ENCODE results near the gene HMCES.
A peak's percentile ranks its signal among the peaks of the same experiment; 100 is the strongest.

The HMCES gene

DNA sequence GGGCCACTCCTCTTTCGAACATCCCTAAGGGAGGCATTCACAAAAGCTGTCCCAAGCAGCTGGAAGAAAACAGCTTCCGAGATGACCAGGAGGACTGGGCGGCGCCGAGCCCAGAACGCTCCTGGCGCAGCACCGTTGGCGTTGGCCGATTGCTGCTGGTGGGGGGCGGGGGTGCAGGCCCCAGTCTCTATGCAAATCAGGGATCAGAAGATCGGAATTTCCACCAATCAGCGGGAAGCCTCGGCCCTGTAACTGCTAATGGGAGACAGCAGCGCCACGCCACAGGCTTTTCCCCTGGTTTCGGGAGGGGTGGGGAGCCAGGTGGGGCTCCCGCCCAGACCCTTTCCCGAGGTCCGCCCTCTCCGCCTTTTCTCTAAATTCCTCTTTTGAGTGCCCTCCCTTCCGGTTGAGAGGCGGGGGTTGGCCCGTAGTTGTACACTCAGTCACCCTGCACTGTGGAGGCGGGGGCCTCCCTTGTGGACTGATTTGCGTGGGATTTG lies 27.0 kb downstream of the HMCES start:
- DNase-seq: peak; percentile 86

DNA sequence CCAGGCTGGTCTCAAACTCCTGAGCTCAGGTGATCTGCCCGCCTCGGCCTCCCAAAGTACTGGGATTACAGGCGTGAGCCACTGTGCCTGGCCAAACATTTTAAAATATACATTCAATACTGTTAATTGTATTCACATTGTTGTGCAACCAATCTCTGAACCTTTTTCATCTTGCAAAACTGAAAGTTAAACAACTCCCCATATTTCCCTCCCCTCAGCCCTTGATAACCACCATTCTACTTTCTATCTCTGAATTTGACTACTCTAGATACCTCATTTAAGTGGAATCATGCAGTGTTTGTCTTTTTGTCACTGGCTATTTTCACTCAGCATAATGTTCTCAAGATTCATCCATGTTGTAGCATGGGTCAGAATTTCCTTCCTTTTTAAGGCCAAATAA lies 30.0 kb downstream of the HMCES start:
- DNase-seq: no peak

DNA sequence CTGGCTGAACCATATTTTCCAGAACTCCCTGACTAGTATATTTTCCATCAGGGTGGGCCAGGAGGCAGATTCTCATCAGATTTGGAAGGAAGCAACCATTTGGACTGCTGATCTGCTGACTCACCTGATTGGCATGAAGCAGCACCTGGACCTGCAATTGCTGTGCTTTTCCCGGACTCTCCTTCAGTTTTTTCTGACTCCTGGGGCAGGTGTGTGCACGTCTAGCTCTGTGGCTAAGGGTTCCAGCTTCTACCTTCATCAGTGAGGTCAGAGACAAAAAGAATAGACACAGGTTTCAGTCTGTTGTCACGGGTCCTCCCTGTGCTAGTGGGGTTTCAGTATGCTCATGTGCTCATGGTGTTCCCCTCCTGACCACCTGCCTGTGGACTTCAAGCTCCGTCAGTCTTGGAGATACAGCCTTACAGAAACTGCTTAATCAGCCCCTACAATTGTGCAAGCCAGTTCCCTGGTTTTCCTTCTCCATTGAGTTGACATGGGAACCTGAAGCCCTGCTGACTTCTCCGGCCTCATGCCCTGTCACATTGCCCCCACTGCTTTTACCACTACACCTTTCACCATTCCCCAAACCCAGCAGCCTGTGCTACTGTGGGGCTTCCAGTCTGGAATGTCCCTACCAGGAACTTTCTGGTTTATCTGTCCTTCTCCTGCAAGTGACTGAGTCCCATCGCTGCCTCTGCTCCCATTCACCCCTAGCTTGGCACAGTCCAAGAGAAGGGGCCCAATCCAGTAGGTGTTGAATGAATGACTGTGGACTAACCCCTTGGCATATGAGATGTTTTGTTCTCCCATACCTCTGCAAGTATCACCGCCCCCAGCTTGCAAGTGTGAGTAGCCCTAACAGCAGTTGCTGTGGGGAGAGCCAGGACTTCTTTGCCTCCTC lies 31.7 kb downstream of the HMCES start:
- no peak for DNase-seq

DNA sequence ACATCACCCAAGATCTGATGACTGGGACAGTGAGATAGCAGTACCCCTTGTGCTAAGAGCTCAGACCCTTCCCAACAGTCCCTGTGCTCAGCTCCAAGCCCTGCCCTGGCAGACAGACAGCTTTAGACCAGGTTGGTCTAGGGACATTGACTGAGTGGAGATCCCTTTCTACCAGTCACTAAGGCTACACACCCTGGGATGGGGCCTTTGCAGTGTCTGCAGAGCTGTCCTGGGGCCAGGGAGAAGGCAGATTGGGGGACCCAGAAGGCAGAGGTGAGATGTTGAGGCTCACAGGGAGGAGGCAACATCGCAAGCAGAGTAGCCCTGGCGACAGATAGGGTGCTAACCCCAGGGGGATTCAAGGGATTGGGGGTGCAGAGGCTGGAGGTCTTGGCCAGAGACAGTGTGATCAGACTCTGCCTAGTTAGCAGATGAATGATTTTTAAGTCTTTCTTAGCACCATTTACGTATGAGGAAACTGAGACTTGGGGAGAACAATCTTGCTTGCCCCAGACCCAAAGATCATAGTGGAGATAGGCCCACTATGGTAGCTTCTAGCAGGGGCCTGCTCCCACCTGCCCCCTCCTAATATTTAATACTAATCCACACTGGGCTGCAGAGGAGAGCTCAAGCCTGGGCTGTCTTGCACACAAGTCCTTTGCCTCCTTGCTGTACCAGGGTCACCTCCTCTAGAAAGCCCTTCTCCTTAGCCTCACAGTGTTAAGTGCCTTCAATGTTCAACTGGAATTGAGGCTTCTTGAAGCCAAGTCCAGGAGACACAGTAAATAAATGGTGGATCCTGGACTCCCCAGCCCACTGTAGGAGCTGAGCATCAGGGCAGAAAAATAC lies 32.6 kb downstream of the HMCES start:
- DNase-seq: no peak

DNA sequence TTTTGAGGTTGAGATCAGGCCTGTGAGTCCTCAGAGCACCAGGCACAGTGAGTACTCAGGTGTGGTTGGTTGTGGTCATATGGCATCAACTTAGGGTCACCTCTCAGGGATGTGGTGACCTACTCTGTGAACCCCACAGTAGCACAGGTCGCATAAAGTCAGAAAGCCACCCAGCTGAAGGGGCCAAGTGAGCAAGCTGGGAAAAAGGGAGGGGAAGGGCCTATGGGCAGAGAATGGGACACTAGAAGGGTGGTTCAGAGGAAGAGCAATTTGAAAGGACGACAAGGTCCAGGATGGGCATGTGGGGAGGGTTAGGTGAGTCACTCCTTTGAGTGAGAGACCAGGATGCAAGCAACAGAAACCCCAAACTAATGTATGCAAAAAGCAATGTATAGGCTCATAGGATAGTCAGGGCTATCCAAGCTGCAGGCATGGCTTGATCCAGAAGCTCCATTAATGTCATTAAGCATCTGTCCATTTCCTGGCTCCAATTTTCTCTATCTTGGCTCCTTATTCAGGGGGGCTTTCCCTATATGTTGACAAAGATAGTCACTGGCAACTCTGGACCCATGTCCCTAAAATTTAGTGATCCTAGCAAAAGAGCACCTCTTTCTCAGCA lies 33.5 kb downstream of the HMCES start:
- DNase-seq: no peak

DNA sequence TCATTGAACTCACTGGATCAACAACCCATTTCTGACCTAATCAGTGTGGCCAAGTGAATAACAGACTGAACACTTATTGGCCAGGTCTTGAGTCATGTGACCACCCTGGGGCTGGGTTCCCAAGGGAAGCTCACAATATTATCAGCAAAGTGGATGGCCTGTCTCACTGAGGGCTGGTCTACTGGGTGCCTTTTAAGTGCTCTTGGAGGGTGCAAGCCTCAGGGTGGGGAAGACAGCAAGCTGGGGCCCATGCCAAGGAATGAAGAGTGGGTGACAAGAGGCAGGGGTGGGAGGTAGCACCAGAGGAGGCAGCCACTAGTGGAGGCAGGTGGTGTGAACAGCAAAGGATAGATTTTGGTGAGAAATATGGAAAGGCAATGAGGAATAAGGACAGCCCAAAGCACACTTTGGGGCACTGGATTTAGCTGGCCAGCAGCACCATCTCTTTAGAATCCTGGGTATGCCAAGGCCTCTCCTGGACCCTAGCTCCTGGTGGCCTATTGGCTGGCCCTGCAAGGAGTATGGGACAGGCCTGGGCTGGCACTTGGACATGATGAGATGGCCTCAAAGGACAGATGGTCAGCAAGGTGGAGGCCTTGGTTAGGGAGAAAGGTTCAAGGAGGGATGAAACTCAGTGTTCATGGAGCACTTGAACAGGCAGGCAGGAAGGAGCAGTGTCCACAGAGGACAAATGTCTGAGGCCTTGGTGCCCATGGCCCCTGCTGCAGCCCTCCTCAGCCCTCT lies 34.2 kb downstream of the HMCES start:
- peak; percentile 11 for DNase-seq

DNA sequence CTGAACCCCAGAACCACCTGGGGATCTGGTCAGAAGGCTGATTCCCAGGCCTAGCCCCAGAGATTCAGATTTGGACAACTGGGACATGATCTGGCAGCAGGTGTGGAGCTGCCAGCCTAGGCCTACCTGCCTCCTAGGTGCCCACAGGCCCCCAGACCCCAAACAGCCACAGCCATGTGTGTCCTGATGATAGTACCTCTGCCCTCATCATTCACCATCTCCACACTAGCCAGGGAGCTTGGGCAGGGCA lies 34.7 kb downstream of the HMCES start:
- DNase-seq: peak; percentile 19

DNA sequence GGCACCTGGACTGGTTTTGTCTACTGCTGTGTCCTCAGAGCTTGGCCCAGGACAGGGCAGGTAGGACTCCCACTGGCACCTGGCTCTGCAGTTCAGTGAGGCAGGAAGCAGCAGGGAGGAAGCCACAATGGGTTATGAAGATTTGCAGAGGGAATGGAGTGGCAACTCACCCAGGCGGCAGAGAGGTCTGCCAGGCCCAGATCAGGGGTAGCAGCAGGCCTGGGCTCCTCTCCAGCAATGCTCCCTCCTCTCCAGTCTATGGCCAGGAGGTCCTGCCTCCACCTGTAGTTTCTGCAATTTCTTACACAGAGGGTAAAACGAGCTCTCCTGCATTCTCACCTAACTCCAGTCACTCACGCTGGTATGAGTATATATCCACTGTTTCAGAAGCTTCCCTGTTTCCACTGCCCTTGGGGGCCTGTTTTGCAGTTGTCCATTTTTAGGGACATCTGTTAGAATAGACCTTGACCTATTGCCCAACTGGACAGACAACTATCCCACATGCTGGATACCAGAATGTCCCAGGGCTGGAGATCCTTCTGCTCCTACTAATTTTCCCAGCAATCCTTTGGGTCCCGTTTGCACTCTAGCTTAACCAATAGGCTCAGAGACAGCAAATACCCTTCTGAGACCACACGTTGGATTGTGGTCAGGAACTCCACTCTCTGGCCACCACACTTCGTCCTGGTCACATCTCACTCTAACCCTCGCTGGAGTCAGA lies 35.2 kb downstream of the HMCES start:
- DNase-seq: peak; percentile 41

DNA sequence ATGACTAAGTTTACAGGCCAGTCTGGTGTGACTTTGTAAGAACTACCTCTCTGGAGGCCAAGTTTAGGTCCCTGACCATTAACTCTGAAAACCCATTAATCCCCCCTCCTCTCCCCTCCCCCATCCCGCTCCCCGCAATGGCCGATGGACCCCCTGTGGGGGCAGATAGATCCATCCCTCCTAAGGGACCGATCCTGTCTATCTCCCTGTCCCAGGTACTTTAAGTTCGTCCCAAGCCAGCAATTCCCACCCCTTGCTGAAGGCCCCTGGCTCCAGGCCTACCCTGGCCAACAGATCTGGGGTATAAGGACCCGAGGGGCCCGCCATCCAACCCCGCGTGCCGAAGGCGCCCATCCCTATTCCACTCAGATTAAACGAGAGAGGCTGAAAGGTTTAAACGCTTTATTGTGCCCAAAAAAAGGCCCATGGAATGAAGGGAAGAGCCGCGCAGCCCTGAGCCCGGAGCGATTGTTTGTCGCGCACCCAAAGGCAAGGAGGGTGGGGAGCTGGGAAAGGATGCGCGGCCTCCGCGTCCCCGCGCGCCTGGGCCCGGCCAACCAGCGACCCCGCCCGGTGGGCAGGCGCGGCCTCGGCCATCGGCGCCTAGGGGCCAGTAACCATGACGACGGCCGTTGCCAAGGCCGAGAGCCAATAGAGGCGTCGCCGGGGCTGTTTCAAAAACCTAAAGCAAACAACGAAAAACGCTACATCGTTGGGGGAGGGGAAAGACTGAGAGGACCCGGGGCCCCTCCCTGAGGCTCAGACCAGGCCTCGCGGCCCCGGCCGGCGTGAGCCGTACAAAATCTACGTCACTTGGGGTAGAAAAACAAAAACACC lies 35.9 kb downstream of the HMCES start:
- peak; percentile 92 for DNase-seq

DNA sequence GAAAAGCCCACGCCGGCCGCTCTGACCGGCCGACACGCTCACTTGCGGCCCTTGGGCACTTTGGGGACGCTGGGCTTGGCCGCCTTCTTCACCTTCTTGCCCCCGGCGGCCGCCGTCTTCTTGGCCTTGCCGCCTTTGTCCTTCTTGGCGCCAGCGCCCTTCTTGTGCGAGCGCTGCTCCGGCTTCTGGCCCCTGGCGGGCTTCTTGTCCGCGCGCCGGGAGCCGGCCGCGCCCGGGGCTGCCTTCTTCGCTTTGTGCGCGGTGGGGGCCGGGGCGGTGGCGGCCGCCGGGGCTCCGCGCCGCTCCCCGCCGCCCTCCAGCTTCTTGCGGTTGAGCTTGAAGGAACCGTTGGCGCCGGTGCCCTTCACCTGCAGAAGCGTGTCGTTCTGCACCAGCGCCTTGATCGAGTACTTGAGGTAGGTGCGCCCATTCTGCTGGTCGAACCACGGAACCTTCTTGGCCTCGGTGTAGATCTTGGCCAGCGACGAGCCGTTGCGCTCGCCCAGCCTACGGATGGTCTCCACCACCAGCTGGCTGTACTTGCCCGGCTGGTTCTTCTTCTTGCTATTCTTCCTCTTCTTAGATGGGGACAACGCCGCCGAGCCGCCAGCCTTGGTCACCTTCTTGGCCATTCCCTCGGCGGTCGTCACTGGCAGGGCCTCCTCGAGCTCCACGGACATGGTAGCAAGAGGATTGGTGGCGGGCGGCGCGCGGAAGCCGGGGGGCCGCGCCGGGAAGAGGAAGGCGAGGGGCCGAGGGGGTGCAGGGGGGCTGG lies 36.7 kb downstream of the HMCES start:
- DNase-seq: peak; percentile 19

DNA sequence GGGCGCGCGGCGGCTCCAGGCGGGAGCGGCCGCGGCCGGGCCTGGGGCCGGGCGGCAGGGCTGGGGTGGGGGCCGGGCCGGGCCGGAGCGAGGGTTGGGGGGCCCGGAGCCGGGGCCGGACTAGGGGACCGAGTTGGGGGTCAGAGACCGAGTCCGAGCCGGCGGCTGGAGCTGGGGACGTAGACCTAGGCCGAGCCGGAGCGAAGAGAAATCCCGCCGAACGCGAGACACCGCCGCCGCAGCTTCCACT lies 37.3 kb downstream of the HMCES start:
- DNase-seq: no peak

DNA sequence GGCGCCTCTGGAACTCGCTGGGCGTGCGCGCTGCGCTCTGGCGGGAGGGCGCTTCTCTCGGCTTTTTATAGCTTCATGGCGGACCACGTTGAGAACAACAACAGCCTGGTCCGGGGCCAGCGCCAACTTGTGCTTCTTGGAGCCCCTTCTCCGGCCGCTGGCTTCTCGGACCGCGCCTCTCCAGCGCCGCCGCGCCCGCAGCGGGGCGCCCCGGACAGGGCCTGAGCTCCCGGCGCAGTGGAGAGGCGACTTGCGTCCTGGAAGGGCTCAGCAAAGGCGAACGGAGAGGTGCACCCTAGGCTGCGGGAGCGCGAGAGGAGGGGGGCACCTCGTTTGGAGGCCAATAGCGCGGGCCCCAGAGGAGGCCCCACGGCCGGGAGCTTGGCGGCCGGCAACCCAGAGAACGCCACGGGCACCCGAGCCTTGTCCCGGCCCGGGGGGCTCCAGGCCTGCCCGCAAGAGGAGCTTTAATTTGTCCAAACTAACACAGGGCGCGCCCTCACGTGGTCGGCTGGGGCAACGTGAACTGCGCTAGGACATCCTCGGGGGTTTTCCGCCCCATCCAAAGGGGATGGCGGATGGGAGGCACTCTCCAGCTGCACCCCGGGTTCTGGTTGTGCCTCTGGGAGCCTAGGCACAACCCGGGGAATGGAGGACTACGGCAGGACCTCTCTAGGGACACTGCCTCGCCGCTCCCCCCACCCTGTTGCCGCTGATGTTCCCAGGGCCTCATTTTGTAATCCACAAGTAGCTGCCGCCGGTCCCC lies 37.8 kb downstream of the HMCES start:
- peak; percentile 84 for DNase-seq

DNA sequence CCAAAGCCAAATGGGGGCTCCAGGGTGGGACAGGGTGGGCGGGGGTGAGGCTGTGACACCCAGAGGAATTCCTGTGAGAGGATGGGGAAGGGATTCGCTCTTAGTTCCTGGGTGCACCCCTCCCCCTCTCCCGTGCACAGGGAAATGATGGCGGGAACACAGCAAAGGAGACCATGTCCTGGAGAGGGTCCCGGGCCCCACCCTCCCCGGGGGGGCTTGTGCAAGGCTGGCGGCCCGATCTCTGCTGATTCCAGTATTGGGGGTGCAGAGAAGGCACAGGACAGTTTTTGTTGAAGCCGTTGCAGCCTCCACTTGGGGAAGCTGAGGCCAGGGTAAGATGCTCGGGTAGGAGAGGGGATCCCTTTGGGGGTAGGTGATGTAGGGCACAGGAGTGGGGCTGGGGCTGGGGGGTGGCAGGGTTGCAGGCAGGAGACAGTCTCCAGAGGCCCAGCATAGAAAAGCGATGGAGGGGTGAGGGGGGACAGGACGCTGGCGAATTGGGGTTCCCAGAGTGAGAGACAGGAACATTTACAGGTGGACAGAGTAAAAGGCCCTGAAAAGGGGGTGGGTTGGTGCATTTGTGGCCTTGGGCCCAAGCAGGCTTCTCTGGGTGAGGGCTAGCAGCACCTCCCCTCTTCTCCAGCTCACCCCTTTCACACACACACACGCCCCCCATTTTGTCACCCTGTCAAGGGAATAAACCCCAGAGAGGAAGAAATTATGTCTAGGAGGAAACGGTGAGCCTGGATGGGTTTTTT lies 38.5 kb downstream of the HMCES start:
- DNase-seq: no peak

DNA sequence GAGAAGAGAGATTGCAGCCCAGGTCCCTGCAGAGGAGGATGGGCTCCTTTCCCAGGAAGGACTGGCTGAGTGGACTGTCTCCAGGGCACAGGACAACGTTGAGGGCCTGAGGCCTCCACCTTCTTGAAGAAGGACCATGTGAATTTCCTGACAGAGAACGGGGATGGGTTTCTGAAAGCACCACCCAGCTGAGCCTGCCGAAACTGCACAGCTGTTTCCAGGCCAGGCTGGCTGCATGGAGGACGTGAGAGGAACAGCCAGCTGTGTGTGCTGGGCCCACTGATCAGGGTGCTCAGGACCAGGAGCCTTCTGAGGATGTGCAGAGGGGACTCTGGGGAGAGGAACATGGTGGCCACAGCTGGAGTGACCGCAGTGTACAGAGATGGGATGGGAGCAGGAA lies 39.2 kb downstream of the HMCES start:
- DNase-seq: no peak

DNA sequence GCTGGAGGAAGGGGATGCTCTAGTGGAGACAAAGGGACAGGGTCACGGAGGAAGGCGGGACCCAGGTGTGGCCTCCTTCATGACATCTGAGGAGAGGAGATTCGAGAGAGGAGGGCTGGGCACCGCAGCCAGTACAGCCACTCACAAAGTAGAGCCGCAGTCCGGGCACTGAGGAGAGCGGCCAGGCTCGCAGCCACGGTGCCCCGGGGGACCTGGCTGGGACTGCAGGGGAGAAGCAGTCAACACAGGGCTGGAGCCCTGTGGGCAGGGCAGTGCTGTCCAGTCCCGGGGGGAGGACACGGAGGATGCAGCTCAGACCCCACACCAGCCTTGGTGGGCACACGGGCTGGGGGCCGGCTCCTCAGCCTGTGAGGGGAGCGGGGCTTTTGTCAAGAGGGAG lies 40.3 kb downstream of the HMCES start:
- DNase-seq: no peak

DNA sequence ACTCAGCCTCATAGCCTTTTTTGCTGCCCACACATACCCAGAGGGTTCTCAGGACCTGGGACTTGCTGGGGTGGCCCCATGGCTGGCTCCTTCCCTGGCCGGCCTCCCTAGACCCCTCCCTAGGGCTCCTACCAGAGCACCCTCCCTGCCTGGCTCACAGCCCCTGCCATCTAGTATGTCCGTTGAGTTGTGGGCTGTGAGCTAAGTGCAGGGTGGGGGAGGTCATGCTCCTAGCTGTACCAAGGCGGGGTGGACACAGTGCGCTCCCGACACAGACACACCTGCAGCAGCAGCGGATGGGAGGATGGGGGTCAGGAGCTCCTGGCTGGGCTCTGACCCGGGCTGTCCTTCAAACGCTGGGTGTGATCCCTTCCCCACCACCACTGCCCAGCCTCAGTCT lies 41.6 kb downstream of the HMCES start:
- no peak for DNase-seq

DNA sequence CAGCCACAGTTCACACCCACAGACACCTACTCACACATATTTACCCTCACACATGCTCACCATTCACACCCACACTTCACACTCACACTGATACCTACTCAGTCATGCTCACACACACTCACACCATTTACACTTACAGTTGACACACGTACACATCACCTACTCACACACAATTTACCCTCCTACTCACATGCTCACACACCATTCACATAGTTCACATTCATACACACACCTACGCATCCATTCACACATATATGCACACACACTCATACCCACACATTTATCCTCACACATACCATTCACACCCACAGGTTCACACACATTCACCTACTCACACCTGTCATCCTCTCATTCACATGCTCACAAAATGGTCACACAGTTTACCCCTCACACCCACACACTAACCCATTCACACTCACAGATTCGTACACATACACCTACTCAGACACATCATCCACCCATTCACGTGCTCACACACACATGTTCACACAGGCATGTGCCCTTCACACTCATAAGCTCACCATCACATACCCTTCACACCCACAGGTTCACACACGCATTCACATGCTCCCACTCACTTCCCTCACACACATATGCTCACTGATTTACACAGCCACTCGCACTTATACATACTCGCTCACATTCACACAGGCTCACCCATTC lies 42.3 kb downstream of the HMCES start:
- no peak for DNase-seq

DNA sequence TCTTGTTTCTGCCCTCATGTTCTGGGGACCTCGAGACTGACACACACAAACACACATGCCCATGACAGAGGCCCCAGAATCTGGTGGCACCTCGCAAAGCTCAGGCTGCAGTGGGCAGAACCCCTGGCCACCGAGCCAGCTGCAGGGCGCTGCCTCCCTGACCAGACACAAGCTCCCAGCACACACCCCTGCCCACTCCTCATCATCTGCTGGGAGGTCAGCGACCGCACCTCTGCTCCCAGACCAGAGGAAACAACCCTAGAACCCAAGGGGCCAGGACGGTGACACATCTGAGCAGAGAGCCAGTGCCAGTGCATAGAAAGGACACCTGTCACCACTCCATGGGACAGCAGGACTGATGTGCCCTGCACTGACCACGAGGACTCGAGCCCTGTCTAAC lies 43.2 kb downstream of the HMCES start:
- DNase-seq: no peak

Data from fibroblast of skin of right biceps (primary cell).